Limb (tissue), 2 donors: ENCODE data around the gene SLC31A2.
"Not testable (repeated sequence)": the region's sequence is repeated elsewhere in the genome, so short reads cannot be mapped to it uniquely, and the experiment has no call there.

ENCODE experiments used
- DNase-seq, 2 donors: peaks; one replicate each; pipeline ENCODE4 v3.0.0-alpha.2; 2016; ENCODE audit errors: extremely low spot score in 2 of 2

Gene SLC31A2

DNA sequence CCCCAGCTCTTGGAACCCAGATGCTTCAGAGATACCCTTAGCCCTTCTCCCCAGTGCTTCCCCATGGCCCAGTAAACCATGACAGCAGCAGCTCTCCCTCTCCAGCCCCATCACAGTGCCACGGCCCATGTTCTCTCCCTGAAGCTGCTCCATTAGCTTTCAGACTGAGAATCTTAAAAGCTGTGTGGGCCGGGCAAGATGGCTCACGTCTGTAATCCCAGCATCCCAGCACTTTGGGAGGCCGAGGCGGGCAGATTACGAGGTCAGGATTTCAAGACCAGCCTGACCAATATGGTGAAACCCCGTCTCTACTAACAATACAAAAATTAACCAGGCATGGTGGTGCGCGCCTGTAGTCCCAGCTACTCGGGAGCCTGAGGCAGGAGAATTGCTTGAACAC lies 1.2 kb upstream of the SLC31A2 start:
- DNase-seq, result not testable (repeated sequence)

DNA sequence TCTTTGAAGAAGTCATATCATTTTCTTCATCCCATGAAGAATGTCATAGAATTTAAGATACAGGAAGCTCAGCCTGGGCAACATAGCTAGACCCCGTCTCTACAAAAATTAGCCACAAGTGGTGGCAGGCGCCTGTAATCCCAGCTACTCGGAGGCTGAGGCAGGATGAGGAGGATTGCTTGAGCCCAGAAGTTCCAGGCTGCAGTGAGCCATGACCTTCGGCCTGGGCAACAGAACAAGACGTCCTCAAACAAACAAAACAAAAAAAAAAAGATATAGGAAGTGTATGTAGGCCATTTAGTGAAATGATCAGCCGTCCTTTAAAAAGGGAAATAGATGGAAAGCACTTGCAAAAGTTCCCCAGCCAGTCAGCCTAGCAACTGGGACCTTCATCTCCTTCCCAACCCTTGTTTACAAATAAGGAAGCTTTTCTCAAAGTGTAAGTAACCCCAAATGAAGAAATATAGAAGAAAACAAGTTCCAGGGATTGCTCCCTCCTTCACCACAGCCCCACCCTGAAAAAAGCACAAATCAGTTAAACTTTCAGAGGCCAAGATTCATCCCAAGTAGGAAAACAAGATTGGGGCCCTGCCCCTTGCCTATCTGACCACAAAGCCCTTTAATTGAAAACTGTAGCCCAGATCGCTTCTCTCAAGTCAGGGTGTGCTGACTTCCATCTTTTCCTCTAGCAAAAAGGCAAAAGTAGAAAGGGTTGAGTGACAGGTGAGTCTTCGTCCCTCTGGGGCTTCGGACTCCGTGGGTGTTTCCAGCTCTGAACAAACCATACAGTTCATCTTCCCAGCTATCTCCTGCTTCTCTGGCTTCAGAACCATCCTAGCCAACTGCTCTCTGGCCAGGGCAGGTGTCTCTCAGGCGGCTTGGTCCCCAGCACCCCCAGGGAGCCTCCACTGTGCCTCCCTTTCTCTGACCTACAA lies 1.2 kb downstream of the SLC31A2 start:
- DNase-seq, result no peak

DNA sequence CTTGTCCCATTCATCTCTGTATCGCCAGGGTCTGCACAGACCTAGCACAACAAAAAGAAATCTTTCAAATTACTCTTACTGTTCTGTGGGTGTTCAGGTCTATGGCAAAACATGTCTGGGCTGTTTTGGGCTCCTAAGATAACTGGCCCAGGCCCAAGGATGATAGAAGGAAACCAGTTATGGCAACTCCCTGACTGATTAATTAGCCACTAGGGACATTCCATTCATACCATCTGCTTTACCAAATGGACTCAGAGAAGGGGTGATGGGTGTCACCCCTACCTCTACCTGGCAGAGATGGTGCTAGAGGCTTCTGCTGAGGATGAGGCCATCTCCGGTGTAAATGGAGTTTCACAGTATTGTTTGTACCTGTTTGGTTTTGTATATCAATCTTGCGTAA lies 1.9 kb downstream of the SLC31A2 start:
- DNase-seq, result no peak

DNA sequence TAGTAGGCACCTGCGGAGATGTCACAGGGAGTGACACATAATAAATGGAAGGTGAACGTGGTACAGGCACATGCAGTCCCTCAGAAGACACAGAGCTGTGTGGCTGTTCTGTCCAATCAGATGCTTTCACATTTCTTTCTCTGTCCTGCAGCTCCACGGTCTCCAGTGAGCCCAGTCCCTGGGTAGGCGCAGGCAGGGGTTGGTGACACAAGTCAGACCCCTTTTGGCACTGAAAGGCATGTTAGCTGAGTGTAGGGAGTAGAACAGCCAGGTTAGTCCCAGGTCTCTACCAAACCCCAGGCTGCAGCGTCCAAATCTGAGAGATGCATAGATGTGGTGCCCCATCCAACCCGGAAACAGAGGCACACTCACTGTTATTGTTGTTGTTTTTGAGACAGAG lies 2.8 kb downstream of the SLC31A2 start:
- no peak for DNase-seq

DNA sequence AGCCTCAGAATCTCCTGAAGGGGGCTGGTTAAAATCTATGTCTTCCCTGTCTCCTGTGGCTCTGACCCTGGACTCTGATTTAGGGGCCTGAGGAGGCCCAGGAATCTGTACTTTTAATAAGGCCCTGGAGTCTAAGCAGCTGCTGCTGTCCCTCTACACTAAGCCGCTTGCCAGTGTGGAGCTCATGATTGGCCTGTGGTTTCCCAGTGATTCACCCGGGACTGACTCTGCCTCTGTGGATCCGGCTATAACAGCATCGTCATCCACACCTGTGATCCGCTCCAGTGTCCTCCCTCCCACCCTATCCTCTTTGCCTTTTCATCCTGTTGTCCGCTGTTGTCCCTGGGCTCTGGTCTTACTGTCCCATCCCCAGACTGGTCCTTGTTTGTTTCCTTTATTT lies 3.7 kb downstream of the SLC31A2 start:
- DNase-seq, result peak in 1 of 2 donors; percentile 14

- DNase-seq, result no peak
These were observed 4.1 kb downstream of the SLC31A2 start for GRCh38 chr9:113154946-113155345.

DNA sequence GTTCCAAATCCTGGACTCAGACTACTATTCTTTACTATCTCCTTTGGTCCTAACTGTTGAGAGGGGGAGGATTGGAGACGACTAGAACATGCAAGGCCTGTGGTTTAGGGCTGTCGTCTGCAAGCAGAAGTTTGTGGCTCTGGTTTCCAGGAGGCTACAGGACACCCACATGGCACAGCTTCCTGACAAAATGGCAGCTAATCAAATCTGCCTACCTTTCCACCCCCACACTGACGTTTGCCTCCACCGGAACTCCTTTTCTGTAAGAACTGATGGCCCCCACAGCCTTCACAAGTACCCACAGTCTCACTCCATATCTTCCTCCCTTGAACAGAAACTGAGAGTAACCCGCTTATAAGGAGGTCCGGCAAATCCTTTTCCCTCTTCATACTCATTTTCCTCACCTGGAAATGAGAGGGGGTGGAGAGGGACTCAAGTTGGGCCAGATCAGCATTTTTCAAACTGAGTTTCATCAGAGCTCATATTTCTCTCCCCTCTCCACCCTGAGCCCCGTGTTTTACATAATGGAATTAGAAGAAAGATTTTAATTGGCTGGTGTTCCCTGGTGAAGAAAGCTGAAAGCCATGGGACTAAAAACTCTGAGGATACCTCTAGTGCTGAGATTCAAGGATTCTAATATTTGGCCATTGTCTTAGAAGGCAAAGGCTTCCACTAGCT lies 5.2 kb downstream of the SLC31A2 start:
- no peak for DNase-seq

DNA sequence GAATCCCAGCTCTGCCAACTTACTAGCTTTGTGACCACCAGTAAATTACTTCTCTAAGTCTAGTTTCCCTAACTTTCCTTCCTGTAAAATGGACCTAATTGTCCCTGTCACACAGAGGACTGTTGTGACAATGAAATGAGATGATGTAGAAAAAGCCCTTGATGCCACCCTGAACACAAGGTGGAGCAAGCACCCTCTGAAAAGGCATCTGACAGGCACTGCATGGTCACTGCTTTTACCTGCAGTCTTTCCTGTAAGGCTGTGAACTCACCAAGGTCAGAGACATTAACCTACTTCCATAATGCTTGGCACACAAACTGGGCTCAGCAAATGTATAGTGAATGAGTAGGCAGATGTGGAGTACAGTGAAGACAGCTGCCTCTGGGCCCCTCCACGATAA lies 6.1 kb downstream of the SLC31A2 start:
- DNase-seq, result no peak

- DNase-seq, result no peak
These were observed 7.6 kb downstream of the SLC31A2 start for GRCh38 chr9:113158446-113158845.

DNA sequence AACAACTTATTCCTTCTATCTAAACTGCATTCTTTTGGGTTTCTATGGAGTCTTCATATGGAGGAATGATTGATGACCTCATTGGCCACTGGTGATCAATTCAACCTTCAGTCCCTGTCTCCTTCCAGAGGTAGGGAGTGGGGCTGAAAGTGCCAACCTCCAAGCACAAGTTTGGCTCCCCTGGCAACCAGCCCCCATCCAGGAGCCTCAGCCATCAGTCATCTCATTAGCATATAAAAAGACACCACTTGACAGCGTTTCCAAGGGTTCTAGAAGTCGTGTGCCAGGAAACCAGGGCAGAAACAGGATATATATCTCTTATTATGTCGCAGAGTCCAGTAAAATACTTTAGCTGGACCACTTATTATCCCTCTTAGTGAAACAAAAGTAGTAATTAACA lies 9.8 kb downstream of the SLC31A2 start:
- DNase-seq, result no peak

GRCh38 chr9:113163001-113163400 lies 12.2 kb downstream of the SLC31A2 start:
- no peak for DNase-seq

DNA sequence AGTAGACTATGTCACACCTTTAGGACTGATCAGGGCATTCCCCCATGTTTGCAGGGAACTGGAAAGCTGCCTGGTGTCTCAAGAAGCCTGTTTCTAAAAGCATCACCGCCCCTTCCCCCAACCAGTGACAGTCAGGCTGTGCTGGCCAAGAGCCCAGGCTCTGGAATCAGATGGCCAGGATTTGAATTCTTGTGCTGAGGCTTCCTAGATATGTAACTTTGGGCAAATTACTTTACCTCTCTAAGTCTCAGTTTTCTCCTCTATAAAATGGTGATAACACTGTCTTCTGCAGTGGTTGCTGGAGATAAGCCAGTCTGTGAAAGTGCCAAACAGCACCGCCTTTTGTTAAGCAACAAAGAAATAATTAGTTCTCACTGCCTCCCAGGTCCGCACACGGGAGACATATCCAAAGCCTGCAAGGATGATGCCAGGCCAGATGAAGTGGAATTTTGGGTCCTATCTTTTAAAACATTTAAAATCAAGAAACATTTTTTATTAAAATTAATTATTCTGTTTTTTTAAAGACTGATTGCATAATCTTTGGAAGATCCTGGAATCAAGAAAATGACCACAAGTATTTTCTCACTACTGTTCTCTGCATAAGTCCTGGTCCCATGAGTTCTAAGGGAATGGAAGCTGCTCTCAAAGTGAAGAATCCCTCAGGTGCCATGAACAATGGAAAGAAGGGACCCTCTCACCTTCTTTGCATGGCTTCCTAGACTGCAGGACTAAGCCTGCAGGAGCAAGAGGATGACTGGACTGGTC lies 13.9 kb downstream of the SLC31A2 start:
- no peak for DNase-seq

DNA sequence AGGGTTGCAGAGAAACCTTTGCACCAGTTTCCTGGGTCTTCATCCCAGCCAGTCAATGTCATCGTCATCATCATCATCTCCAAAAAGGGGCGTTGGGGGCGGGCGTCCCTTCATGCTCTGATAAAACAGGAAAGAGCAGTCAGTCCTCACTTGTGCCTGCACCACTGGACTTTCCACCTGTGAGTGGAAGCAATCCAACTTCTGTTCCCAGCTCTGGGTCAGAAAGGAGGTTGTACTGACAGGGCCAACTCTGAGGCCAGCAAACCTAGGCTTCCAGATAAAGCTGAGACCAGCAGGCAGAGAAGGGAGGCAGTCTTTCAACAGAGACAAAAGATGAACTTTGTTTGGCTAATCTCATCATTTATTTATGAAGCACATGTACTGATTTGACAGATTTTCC lies 15.2 kb downstream of the SLC31A2 start:
- DNase-seq, result no peak

DNA sequence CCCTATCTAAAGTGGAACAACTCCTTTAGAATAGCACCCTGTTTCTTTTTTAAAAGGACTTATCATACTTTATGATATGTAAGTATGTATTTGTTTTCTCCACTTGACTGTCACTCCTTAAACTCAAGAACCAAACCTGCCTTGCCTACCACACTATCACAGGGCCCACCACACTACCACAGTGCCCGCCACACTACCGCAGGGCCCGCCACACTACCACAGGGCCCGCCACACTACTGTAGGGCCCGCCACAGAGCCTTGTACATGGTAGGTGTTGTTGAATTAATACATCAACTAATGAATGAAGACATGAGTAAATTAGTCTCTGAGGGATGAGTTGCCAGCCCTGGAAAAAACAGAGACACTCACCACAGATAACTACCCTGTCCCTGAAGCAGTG lies 18.0 kb downstream of the SLC31A2 start:
- no peak for DNase-seq

- no peak for DNase-seq
These were observed 22.5 kb downstream of the SLC31A2 start for GRCh38 chr9:113173341-113173740.

GRCh38 chr9:113176803-113177202 lies 26.0 kb downstream of the SLC31A2 start:
- no peak for DNase-seq

GRCh38 chr9:113177251-113177650 lies 26.4 kb downstream of the SLC31A2 start:
- DNase-seq, result no peak

DNA sequence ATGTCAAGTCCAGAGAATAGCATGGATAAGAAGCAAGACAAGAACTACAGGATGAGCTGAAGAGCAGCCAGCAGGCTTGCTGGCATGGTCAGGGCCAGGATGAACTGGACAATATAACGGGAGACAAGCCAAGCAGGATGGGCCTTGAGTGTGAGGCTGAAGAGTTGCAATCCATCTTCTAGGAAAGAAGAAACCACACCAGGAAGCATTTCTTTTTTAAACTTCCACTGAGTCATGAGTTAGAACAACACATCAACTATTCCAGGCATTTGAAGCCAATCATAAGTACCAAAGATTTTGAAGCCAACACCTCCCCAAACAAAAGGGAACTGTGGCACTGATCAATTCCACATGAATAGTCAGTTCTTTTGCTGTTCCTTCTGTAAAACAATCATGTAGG lies 27.3 kb downstream of the SLC31A2 start:
- no peak for DNase-seq

DNA sequence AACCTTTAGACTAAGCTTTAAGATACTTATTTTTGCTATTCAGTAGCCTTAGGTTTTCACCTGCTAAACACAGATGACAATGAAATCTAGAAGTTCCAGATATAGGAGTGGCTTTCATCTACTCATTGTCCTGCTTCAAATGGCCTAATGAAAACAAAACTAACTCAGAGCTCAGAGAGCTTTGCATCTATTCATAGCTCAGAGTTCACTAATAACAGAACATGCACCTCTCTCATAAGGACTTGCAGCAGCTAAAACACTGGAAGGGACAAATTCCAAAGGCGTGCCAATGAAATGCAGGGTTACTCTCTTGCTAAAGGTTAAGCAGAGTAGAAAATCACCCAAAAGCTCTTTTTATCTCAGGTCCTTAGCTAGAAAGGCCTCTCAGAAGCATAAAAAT lies 29.0 kb downstream of the SLC31A2 start:
- no peak for DNase-seq

- DNase-seq, result no peak
These were observed 30.4 kb downstream of the SLC31A2 start for GRCh38 chr9:113181165-113181564.

- DNase-seq, result no peak
These were observed 33.2 kb downstream of the SLC31A2 start for GRCh38 chr9:113183956-113184488.

- DNase-seq, result no peak
These were observed 33.7 kb downstream of the SLC31A2 start for GRCh38 chr9:113184539-113184938.
